Measurements from ENCODE around the gene C1QTNF4.
A peak's percentile ranks its signal among the peaks of the same experiment; 100 is the strongest.

Gene C1QTNF4

GRCh38 chr11:47592970-47593369, 1.2 kb downstream of the C1QTNF4 start:
- no peak for DNase-seq

GRCh38 chr11:47592251-47592650, 2.0 kb downstream of the C1QTNF4 start:
- peak in 1 of 2 donors; percentile 13 for DNase-seq

GRCh38 chr11:47591764-47592163, 2.4 kb downstream of the C1QTNF4 start:
- no peak for DNase-seq

- no peak for DNase-seq
Observed at GRCh38 chr11:47589977-47590861, 4.0 kb downstream of the C1QTNF4 start.

GRCh38 chr11:47589584-47589976, 4.6 kb downstream of the C1QTNF4 start:
- DNase-seq, result no peak

DNA sequence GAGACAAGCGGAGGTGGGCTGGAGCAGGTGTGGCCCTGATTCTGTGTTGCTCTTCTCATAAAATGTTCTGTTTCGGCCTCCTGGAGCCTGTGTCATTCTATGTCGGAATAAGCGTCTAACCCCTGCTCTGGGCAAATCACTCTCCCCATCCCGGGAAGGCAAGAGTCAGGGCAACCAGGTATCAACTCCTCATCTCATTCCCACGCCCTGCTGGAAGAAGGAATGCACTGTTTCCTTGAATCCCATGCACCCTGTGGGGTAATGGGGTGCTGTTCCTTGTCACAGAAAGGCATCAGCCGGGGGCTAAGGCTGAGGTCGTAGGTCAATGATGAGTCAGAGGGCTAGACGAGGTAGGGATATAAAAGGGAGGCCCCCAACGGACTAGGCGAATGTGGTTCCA, 5.1 kb downstream of the C1QTNF4 start:
- no peak for DNase-seq

- DNase-seq, result peak; percentile 90 to 96
Observed at GRCh38 chr11:47587723-47588326, 6.4 kb downstream of the C1QTNF4 start.

- DNase-seq, result peak; percentile 69 to 80
Observed at GRCh38 chr11:47587039-47587716, 7.0 kb downstream of the C1QTNF4 start.

GRCh38 chr11:47586098-47586855, 7.9 kb downstream of the C1QTNF4 start, which contains the start of gene FAM180B:
TSS of gene FAM180B (plus strand) at chr11:47586678. CDS start at chr11:47586769, 91 bp downstream.
- DNase-seq, result no peak

- DNase-seq, result no peak
Observed at GRCh38 chr11:47583844-47584243, 10.4 kb downstream of the C1QTNF4 start.

GRCh38 chr11:47578524-47579494, 15.4 kb downstream of the C1QTNF4 start, which contains the start of the genes KBTBD4 and NDUFS3:
TSS of gene KBTBD4 (minus strand) at chr11:47578970. CDS start at chr11:47578951, 19 bp downstream.
TSS of gene NDUFS3 (plus strand) at chr11:47579074. CDS start at chr11:47579092, 18 bp downstream.
- peak; percentile 90 to 91 for DNase-seq

DNA sequence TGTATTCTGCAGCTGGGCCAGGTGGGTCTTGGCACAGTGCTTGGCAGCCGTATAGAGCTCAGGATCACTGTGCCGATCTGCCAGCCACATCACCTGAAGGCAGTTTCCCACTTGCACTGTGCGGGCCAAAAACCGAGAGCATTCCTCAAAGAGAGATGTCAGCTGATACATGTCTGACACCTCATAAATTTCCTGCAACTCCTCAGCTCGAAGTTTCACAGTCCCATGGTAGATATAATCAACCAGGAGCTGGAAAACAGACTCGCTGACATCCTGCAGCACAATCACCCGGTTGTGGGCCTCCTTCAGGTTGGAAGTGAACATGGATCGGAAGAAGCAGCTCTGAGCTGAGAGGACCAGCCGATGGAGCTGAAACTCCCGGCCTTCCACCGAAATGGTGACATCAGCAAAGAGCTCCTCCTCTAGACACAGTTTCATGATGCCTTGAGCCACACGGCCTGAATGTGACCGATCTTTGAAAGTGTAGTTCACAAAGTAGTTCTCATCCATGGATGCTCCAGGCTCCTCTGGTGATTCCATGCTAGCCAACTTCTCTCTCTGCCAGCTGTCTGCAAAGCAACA, 16.7 kb downstream of the C1QTNF4 start:
- no peak for DNase-seq

DNA sequence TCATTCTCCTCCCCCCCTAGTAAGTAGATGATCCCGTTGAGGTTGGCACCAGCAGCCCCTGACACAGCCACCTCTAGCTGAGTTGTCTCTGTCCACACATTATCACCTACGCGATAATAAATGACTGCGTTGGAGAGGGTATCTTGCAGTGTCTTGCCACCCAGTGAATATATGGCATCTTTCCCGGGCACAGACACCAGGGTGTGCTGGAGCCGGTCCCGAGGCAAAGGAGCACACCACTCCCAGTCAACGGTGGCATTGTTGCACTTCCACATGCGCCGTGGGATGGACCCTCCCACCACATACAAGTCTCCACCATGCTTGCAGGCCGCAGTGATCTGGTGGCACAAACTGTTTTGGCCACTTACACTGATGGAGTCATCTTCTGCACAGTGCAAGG, 20.9 kb downstream of the C1QTNF4 start:
- DNase-seq, result no peak

DNA sequence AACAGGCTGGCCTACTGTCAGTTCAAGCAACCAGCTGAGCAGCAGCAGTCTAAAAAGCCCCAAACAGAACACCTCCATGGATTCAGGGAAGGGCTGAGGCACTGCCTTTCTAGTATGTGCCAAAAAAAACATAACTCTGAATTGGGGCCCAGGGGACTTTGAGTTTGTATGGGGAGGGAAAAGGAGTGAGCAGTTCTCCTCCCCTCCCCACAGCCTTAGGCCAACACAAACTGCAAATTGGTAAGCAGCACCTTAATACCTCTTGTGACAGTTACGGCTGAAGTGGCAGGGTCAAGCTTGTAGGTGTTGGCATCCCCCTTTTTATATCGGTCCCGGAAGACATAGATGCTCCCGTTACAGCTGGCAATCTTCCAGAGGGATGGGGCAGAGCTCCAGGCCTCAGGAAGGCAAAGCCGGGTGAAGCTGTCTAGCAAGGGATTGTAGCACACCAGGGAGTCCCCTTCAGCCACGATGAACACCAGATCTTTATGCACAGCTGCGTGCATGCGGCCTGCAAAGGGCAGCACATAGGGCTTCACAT, 21.4 kb downstream of the C1QTNF4 start:
- DNase-seq, result no peak

GRCh38 chr11:47571895-47572294, 22.3 kb downstream of the C1QTNF4 start:
- no peak for DNase-seq

- DNase-seq, result no peak
Observed at GRCh38 chr11:47571357-47571729, 22.9 kb downstream of the C1QTNF4 start.

- DNase-seq, result peak; percentile 94 to 95
Observed at GRCh38 chr11:47570651-47571356, 23.4 kb downstream of the C1QTNF4 start.

DNA sequence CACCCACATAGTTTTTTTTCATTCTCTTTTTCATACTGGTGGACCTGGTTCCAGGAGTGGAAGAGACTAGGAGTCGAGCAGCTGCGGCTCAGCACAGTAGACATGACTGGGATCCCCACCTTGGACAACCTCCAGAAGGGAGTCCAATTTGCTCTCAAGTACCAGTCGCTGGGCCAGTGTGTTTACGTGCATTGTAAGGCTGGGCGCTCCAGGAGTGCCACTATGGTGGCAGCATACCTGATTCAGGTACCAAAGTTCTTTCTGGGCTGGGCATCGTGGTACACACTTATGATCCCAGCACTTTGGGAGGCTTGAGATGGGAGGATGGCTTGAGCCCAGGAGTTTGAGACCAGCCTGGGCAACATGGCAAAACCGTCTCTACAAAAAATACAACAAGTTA, 24.6 kb downstream of the C1QTNF4 start:
- no peak for DNase-seq

DNA sequence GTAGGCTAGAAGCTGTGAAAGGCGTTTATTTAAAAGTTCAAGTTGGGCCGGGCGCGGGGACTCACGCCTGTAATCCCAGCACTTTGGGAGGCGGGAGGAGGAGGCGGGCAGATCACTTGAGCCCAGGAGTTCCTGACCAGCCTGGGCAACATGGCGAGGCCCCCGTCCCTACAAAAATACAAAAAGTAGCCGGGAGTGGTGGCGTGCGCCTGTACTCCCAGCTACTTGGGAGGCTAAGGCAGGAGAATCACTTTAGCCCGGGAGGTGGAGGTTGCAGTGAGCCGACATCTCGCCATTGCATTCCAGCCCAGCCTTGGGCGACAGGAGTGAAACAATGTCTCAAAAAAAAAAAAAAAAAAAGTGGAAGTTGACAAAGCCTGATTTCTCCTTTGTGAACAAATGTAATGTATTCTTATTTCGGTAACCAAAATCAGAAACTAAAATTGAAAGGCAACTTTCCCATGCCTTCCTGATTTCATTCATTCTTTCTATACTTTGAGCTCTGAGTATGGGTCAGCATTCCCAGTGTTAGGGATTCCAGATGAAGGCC, 28.0 kb downstream of the C1QTNF4 start:
- DNase-seq, result peak; percentile 30 to 46
